ENCODE data around the gene LMAN2L. TPM values are rescaled to one million over a fixed set of nuclear protein-coding genes. Genes with fewer than 3 reads are reported as not detected.
A peak's percentile ranks its signal among the peaks of the same experiment; 100 is the strongest.

Gene LMAN2L
- total and polyA plus RNA-seq, 9 donors = 22.5 to 30.3 (median 27.7) TPM

DNA sequence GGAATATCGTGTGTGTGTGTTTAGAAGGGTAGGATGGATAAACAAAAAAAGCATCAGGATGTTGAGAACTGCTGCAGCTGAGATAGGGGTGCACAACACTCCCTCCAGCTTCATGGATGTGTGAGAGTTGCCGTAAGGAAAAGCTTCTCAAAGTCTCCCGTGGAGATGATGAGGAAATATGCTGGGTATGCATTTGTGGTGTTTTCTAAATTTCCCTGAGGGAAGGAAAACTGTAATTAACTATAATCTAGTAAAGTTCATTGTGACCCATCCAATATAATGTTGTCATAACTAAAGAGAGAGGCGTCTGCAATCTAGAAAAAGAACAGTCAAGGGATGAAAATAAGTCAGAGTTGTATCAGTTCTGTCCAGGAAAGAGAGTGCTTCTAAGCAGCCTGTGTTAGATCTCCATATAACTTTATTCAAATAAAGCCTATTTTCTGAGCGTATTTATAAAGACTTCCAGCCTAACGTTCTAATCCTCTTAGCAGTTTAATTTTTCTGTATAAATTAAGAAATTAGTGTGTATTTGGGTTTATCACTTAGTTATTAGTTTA lies 7.3 kb upstream of the LMAN2L start:
- Histone ChIP-seq H3K4me1 (ENCODE audit: control insufficient read depth, insufficient read depth, low read length) (no peaks in the 10 kb centered on the region), H3K4me3 (ENCODE audit: low read length) (no peak overlapping the region), H3K27ac (ENCODE audit: low read length) (no peak overlapping the region), H3K36me3 (ENCODE audit: control insufficient read depth, insufficient read depth, low read length) (no peaks in the 10 kb centered on the region), H3K27me3 (ENCODE audit: control insufficient read depth, insufficient read depth, low read length) (peaks cover 2% of the 10 kb centered on the region), H3K9me3 (replicated peaks; ENCODE audit: control insufficient read depth, low read depth, low read length) (no peaks in the 10 kb centered on the region)
- DNase-seq = no peak
- WGBS (ENCODE audit: insufficient coverage) = 88% methylated on average over 1 of the region's 6 CpGs

- H3K27ac ChIP-seq (ENCODE audit: low read length) = peak overlapping the region; percentile 74
- H3K9me3 ChIP-seq (replicated peaks; ENCODE audit: control insufficient read depth, low read depth, low read length) = no peaks in the 10 kb centered on the region
- 0% methylated on average over 2 of the region's 4 CpGs for WGBS (ENCODE audit: insufficient coverage)
These were observed 710 bp downstream of the LMAN2L start for GRCh38 chr2:96739076-96739632.

GRCh38 chr2:96737831-96738230 lies 2.0 kb downstream of the LMAN2L start:
- Histone ChIP-seq H3K4me3 (ENCODE audit: low read length) (no peak overlapping the region), H3K9me3 (replicated peaks; ENCODE audit: control insufficient read depth, low read depth, low read length) (no peaks in the 10 kb centered on the region), H3K27me3 (ENCODE audit: control insufficient read depth, insufficient read depth, low read length) (no peaks in the 10 kb centered on the region), H3K27ac (ENCODE audit: low read length) (no peak overlapping the region), H3K4me1 (ENCODE audit: control insufficient read depth, insufficient read depth, low read length) (peaks cover 16% of the 10 kb centered on the region), H3K36me3 (ENCODE audit: control insufficient read depth, insufficient read depth, low read length) (peaks cover 41% of the 10 kb centered on the region)
- DNase-seq = no peak
- WGBS (ENCODE audit: insufficient coverage) = 100% methylated on average over 1 of the region's 2 CpGs

More at GRCh38 chr2:96739076-96739632, 710 bp downstream of the LMAN2L start:
- H3K27me3 ChIP-seq (ENCODE audit: control insufficient read depth, insufficient read depth, low read length) = no peaks in the 10 kb centered on the region
- no peak for DNase-seq
- H3K4me1 ChIP-seq (ENCODE audit: control insufficient read depth, insufficient read depth, low read length) = peaks cover 16% of the 10 kb centered on the region
- H3K36me3 ChIP-seq (ENCODE audit: control insufficient read depth, insufficient read depth, low read length) = peaks cover 28% of the 10 kb centered on the region
- H3K4me3 ChIP-seq (ENCODE audit: low read length) = peak overlapping the region; percentile 62

DNA sequence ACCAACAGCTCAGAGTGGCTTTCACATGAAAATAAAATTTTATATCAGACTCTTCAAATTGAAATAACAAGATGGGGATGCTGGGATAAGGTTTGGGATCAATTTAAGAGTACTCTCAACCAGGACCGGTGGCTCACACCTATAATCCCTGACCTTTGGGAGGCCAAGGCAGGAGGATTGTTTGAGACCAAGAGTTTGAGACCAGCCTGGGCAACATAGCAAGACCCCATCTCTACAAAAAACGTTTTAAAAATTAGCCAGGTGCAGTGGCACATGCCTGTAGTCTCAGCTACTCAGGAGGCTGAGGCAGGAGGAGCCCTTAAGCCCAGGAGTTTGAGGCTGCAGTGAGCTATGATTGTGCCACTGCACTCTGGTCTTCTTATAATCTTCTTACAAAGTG lies 2.6 kb downstream of the LMAN2L start:
- H3K4me1 ChIP-seq (ENCODE audit: control insufficient read depth, insufficient read depth, low read length) = peaks cover 16% of the 10 kb centered on the region
- H3K27ac ChIP-seq (ENCODE audit: low read length) = no peak overlapping the region
- WGBS (ENCODE audit: insufficient coverage) = no CpG with 5 or more reads among the region's 2 CpGs
- H3K9me3 ChIP-seq (replicated peaks; ENCODE audit: control insufficient read depth, low read depth, low read length) = no peaks in the 10 kb centered on the region
- peaks cover 45% of the 10 kb centered on the region for H3K36me3 ChIP-seq (ENCODE audit: control insufficient read depth, insufficient read depth, low read length)
- no peak overlapping the region for H3K4me3 ChIP-seq (ENCODE audit: low read length)
- no peak for DNase-seq
- H3K27me3 ChIP-seq (ENCODE audit: control insufficient read depth, insufficient read depth, low read length) = no peaks in the 10 kb centered on the region

- peak; percentile 64 for DNase-seq
- Histone ChIP-seq H3K36me3 (ENCODE audit: control insufficient read depth, insufficient read depth, low read length) (peaks cover 64% of the 10 kb centered on the region), H3K27ac (ENCODE audit: low read length) (no peak overlapping the region), H3K9me3 (replicated peaks; ENCODE audit: control insufficient read depth, low read depth, low read length) (no peaks in the 10 kb centered on the region), H3K4me3 (ENCODE audit: low read length) (no peak overlapping the region), H3K27me3 (ENCODE audit: control insufficient read depth, insufficient read depth, low read length) (no peaks in the 10 kb centered on the region), H3K4me1 (ENCODE audit: control insufficient read depth, insufficient read depth, low read length) (peaks cover 12% of the 10 kb centered on the region)
- 81% methylated on average over 2 of the region's 8 CpGs for WGBS (ENCODE audit: insufficient coverage)
These were observed 4.8 kb downstream of the LMAN2L start for GRCh38 chr2:96734880-96735583.

- 93% methylated on average over 2 of the region's 3 CpGs for WGBS (ENCODE audit: insufficient coverage)
- Histone ChIP-seq H3K4me3 (ENCODE audit: low read length) (no peak overlapping the region), H3K9me3 (replicated peaks; ENCODE audit: control insufficient read depth, low read depth, low read length) (no peaks in the 10 kb centered on the region), H3K27ac (ENCODE audit: low read length) (no peak overlapping the region), H3K4me1 (ENCODE audit: control insufficient read depth, insufficient read depth, low read length) (peaks cover 9% of the 10 kb centered on the region), H3K36me3 (ENCODE audit: control insufficient read depth, insufficient read depth, low read length) (peaks cover 72% of the 10 kb centered on the region), H3K27me3 (ENCODE audit: control insufficient read depth, insufficient read depth, low read length) (no peaks in the 10 kb centered on the region)
- DNase-seq = no peak
These were observed 5.9 kb downstream of the LMAN2L start for GRCh38 chr2:96733931-96734330.

DNA sequence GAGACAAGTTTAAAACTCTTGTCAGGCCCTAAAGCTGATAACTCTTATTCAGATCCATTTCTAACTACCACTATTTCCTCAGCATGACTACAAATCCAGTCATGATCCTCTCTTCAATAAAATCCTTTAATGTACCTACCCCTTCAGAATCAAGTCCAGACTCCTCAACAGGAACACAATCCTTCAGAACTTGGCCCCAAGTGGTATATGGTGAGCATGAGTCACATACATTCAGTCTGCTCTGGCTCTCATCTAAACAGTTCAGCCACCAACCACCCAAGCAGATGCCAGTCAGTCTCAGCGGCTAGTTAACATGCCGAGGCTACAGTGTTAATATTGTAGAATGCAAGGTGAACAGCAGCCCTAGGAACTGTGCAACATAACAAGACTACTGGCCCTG lies 9.7 kb downstream of the LMAN2L start:
- Histone ChIP-seq H3K27me3 (ENCODE audit: control insufficient read depth, insufficient read depth, low read length) (no peaks in the 10 kb centered on the region), H3K4me3 (ENCODE audit: low read length) (no peak overlapping the region), H3K36me3 (ENCODE audit: control insufficient read depth, insufficient read depth, low read length) (peaks cover 71% of the 10 kb centered on the region), H3K4me1 (ENCODE audit: control insufficient read depth, insufficient read depth, low read length) (no peaks in the 10 kb centered on the region), H3K9me3 (replicated peaks; ENCODE audit: control insufficient read depth, low read depth, low read length) (no peaks in the 10 kb centered on the region), H3K27ac (ENCODE audit: low read length) (no peak overlapping the region)
- no peak for DNase-seq
- no CpG with 5 or more reads among the region's 2 CpGs for WGBS (ENCODE audit: insufficient coverage)

DNA sequence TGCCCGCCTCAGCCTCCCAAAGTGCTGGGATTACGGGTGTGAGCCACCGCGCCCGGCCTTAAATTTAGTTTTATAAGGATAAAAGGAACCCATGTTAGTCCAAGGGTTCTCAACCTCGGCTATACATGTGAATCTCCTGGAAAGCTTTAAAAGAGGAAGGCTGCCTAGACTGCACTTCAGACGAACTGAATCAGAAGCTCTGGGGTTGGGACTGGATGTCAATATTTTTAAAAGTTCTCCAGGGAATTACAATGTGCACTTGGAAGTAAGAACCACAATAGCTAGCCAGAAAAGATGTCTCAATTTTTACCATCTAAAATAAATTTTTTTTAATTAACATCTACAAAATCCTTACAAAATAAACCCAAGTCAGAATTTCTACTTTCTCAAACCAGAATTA lies 10.1 kb downstream of the LMAN2L start:
- no peaks in the 10 kb centered on the region for H3K27me3 ChIP-seq (ENCODE audit: control insufficient read depth, insufficient read depth, low read length)
- WGBS (ENCODE audit: insufficient coverage) = 90% methylated on average over 6 of the region's 7 CpGs

DNA sequence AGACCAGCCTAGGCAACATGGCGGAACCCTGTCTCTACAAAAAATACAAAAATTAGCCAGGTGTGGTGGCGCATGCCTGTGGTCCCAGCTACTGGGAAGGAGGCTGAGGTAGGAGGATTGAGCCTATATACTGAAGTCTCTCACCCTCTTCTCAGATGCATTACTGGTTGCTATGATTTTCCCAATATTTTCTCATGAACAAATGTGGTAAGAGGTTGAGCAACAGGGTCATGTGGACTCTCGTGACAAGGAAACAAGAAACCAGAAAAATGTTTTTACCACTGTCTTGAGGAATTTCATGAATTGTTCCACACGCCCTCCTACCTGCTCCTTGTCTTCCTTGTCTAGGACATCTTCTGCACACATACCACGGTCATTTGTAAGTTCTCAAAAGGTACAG lies 12.4 kb downstream of the LMAN2L start:
- no peak overlapping the region for H3K4me3 ChIP-seq (ENCODE audit: low read length)
- H3K36me3 ChIP-seq (ENCODE audit: control insufficient read depth, insufficient read depth, low read length) = peaks cover 52% of the 10 kb centered on the region
- no peaks in the 10 kb centered on the region for H3K27me3 ChIP-seq (ENCODE audit: control insufficient read depth, insufficient read depth, low read length)
- no peaks in the 10 kb centered on the region for H3K9me3 ChIP-seq (replicated peaks; ENCODE audit: control insufficient read depth, low read depth, low read length)
- no peaks in the 10 kb centered on the region for H3K4me1 ChIP-seq (ENCODE audit: control insufficient read depth, insufficient read depth, low read length)
- no peak for DNase-seq
- WGBS (ENCODE audit: insufficient coverage) = 94% methylated on average over 3 of the region's 5 CpGs
- no peak overlapping the region for H3K27ac ChIP-seq (ENCODE audit: low read length)

More for the DNA sequence above, 10.1 kb downstream of the LMAN2L start:
- Histone ChIP-seq H3K36me3 (ENCODE audit: control insufficient read depth, insufficient read depth, low read length) (peaks cover 67% of the 10 kb centered on the region), H3K27ac (ENCODE audit: low read length) (no peak overlapping the region), H3K4me1 (ENCODE audit: control insufficient read depth, insufficient read depth, low read length) (no peaks in the 10 kb centered on the region), H3K4me3 (ENCODE audit: low read length) (no peak overlapping the region), H3K9me3 (replicated peaks; ENCODE audit: control insufficient read depth, low read depth, low read length) (no peaks in the 10 kb centered on the region)
- DNase-seq = no peak

DNA sequence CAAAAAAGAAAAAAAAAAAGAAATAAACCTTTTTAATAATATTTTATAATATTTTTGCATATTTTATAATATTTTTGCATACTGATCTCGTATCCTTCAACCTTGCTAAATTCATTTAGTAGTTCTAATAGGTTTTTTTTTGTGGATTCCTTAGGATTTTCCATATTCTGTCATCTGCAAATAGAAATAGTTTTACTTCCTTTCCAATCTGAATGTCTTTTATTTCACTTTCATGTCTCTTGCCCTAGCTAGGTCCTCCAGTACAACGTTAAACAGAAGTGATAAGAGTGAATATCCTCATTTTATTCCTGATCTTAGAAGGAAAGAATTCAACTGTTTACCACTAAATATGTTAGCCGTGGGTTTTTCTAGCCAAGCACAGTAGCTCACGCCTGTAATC lies 13.7 kb downstream of the LMAN2L start:
- no peak overlapping the region for H3K27ac ChIP-seq (ENCODE audit: low read length)
- H3K27me3 ChIP-seq (ENCODE audit: control insufficient read depth, insufficient read depth, low read length) = no peaks in the 10 kb centered on the region
- no CpG with 5 or more reads among the region's 4 CpGs for WGBS (ENCODE audit: insufficient coverage)
- no peak overlapping the region for H3K4me3 ChIP-seq (ENCODE audit: low read length)
- peaks cover 44% of the 10 kb centered on the region for H3K36me3 ChIP-seq (ENCODE audit: control insufficient read depth, insufficient read depth, low read length)
- DNase-seq = no peak
- no peaks in the 10 kb centered on the region for H3K9me3 ChIP-seq (replicated peaks; ENCODE audit: control insufficient read depth, low read depth, low read length)
- no peaks in the 10 kb centered on the region for H3K4me1 ChIP-seq (ENCODE audit: control insufficient read depth, insufficient read depth, low read length)
